Endodermal cell (in vitro differentiated cells): ENCODE results near the gene MKLN1. TPM values are rescaled to one million over a fixed set of nuclear protein-coding genes. Genes with fewer than 3 reads are reported as not detected.

Experiments
- DNase-seq: peaks from one replicate; pipeline ENCODE4 v3.0.0-alpha.2; 2017
- H3K27ac ChIP-seq: 2 replicates; pipeline ENCODE4 v1.5.1; 2013; ENCODE audit warnings: mild to moderate bottlenecking, low read depth, low read length, moderate library complexity
- H3K27me3 ChIP-seq: 2 replicates; pipeline ENCODE4 v1.6.1; 2013; ENCODE audit warnings: mild to moderate bottlenecking, low read length, moderate library complexity; ENCODE audit not compliant: insufficient read depth, control insufficient read depth, poor library complexity, severe bottlenecking
- H3K36me3 ChIP-seq: 2 replicates; pipeline ENCODE4 v1.7.0; 2013; ENCODE audit warnings: mild to moderate bottlenecking, low read length, moderate library complexity; ENCODE audit not compliant: control insufficient read depth, insufficient read depth
- H3K4me1 ChIP-seq: one replicate; pipeline ENCODE4 v1.7.0; 2013; ENCODE audit warnings: low read length; ENCODE audit not compliant: control insufficient read depth, insufficient read depth
- H3K4me3 ChIP-seq: 2 replicates; pipeline ENCODE4 v1.5.1; 2013; ENCODE audit warnings: mild to moderate bottlenecking, low read length, moderate library complexity
- H3K9ac ChIP-seq: 2 replicates; pipeline ENCODE4 v1.6.1; 2013; ENCODE audit warnings: mild to moderate bottlenecking, low read length, moderate library complexity; ENCODE audit not compliant: poor library complexity, severe bottlenecking; ENCODE audit errors: extremely low read depth
- H3K9me3 ChIP-seq: 2 replicates; pipeline ENCODE4 v1.6.1; 2013; ENCODE audit warnings: mild to moderate bottlenecking, low read length, moderate library complexity; ENCODE audit not compliant: control insufficient read depth
- H3K27ac Mint-ChIP-seq: 2 replicates; pipeline ENCODE4 v1.8.0; 2020; ENCODE audit warnings: mixed read lengths
- H3K27me3 Mint-ChIP-seq: 2 replicates; pipeline ENCODE4 v1.8.0; 2021; ENCODE audit warnings: mild to moderate bottlenecking, mixed read lengths; ENCODE audit not compliant: insufficient read depth
- H3K36me3 Mint-ChIP-seq: 2 replicates; pipeline ENCODE4 v1.8.0; 2020; ENCODE audit warnings: low read depth, mixed read lengths
- H3K4me1 Mint-ChIP-seq: 2 replicates; pipeline ENCODE4 v1.8.0; 2020; ENCODE audit warnings: mixed read lengths
- H3K4me3 Mint-ChIP-seq: 2 replicates; pipeline ENCODE4 v1.8.0; 2020; ENCODE audit warnings: mild to moderate bottlenecking, moderate library complexity, mixed read lengths
- H3K9me3 Mint-ChIP-seq: 2 replicates; pipeline ENCODE4 v1.8.0; 2020; ENCODE audit warnings: mild to moderate bottlenecking, mixed read lengths
- CTCF ChIP-seq: fragments of 200-600 bp; sonication (generic); conservative IDR thresholded peaks from 2 replicates; pipeline ENCODE4 v1.5.0; 2021; ENCODE audit warnings: antibody characterized with exemption, mild to moderate bottlenecking
- WGBS, 2 experiments: methylation state at CpG; one replicate each; pipeline versions ENCODE4 v1.1.5 to v1.1.7; 2013; ENCODE audit warnings: missing lambda C conversion rate in 2 of 2, mixed read lengths in 1 of 2; ENCODE audit not compliant: insufficient coverage in 1 of 2, insufficient read length in 1 of 2; 5-methylcytosine and 5-hydroxymethylcytosine counted together
- total RNA-seq, 2 donors: library from RNA; stranded (reverse); fragmentation: NEBNext Ultra II Directional in 1 of 2; extraction: Animal tissue kit (Norgen Biotek cat#: 25700) in 1 of 2; gene quantifications; 2 replicates in 1 of 2; 3 replicates in 1 of 2; pipeline ENCODE4 v1.2.1, GENCODE V29; 2021

MKLN1 gene
- total RNA-seq, 2 donors from 2014 or later, result 69.3 to 71.8 TPM

- no peak overlapping the region for H3K27ac ChIP-seq
- no peaks in the 10 kb centered on the region for H3K9me3 Mint-ChIP-seq
- TF ChIP-seq CTCF, result no peak
- H3K4me1 Mint-ChIP-seq, result peaks cover 9% of the 10 kb centered on the region
- no peak overlapping the region for H3K4me3 ChIP-seq
- H3K27me3 Mint-ChIP-seq, result no peaks in the 10 kb centered on the region
- no peak overlapping the region for H3K27ac Mint-ChIP-seq
- no peaks in the 10 kb centered on the region for H3K9me3 ChIP-seq
- H3K4me3 Mint-ChIP-seq, result no peak overlapping the region
- peaks cover 20% of the 10 kb centered on the region for H3K36me3 ChIP-seq
- H3K27me3 ChIP-seq, result no peaks in the 10 kb centered on the region
- H3K4me1 ChIP-seq, result peaks cover 3% of the 10 kb centered on the region
- 90 to 96% methylated on average over 2 to 3 of the region's 4 CpGs for WGBS, 2 experiments
- peaks cover 10% of the 10 kb centered on the region for H3K36me3 Mint-ChIP-seq
- H3K9ac ChIP-seq, result no peak overlapping the region
- no peak for DNase-seq
These were observed 162.2 kb downstream of the MKLN1 start for GRCh38 chr7:131489881-131490280.

GRCh38 chr7:131493081-131493480, 165.4 kb downstream of the MKLN1 start:
- TF ChIP-seq CTCF, result no peak
- Mint-ChIP-seq H3K36me3 (peaks cover 24% of the 10 kb centered on the region), H3K4me3 (no peak overlapping the region), H3K27me3 (no peaks in the 10 kb centered on the region), H3K27ac (no peak overlapping the region), H3K9me3 (no peaks in the 10 kb centered on the region), H3K4me1 (no peaks in the 10 kb centered on the region)
- DNase-seq, result no peak
- H3K9ac ChIP-seq, result no peak overlapping the region
- peak overlapping the region; percentile 11 for H3K27ac ChIP-seq
- H3K4me3 ChIP-seq, result no peak overlapping the region
- 82 to 100% methylated on average over 1 of the region's 2 CpGs for WGBS, 2 experiments
- H3K36me3 ChIP-seq, result peaks cover 30% of the 10 kb centered on the region
- H3K4me1 ChIP-seq, result no peaks in the 10 kb centered on the region
- no peaks in the 10 kb centered on the region for H3K9me3 ChIP-seq
- H3K27me3 ChIP-seq, result no peaks in the 10 kb centered on the region

- Histone ChIP-seq H3K27ac (peak overlapping the region; percentile 11), H3K9ac (no peak overlapping the region), H3K4me3 (no peak overlapping the region), H3K9me3 (no peaks in the 10 kb centered on the region), H3K27me3 (no peaks in the 10 kb centered on the region), H3K36me3 (peaks cover 35% of the 10 kb centered on the region), H3K4me1 (no peaks in the 10 kb centered on the region)
- no peaks in the 10 kb centered on the region for H3K27me3 Mint-ChIP-seq
- no peaks in the 10 kb centered on the region for H3K9me3 Mint-ChIP-seq
- no peak for TF ChIP-seq CTCF
- H3K27ac Mint-ChIP-seq, result no peak overlapping the region
- peaks cover 28% of the 10 kb centered on the region for H3K36me3 Mint-ChIP-seq
- no peak for DNase-seq
- no peak overlapping the region for H3K4me3 Mint-ChIP-seq
- H3K4me1 Mint-ChIP-seq, result no peaks in the 10 kb centered on the region
These were observed 165.9 kb downstream of the MKLN1 start for GRCh38 chr7:131493581-131493980.
